Measurements from ENCODE around the gene SEC61B.
"Not testable (repeated sequence)": the region's sequence is repeated elsewhere in the genome, so short reads cannot be mapped to it uniquely, and the experiment has no call there.

SEC61B gene

DNA sequence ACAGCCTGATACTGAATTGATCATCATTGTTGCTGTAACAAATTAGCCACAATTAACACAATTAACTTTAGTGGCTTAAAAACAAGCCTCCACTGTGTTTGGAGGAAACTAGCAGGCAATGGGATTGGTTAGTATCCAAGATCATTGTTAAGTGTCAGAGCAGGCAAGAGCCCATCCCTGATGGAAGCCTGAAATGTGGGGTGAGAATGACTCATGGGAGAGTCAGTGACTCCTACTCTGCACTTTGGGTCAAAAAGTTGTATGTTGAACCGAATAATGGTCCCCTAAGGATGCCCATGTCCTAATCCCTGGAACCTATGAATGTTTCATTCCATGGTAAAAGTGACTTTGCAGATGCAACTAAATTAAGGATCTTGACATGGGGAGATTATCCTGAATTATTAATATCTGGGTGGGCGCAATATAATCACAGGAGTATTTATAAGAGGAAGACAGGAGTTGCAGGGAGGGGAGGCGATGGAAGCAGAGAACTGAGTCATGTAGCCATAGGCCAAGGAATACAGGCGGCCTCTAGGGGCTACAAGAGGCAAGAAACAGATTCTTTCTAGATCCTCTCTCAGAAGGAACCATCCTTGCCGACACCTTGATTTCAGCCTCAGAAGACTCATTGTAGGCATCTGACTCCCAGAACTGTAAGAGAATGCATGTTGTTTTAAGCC is 29.2 kb upstream of the SEC61B start:
- no peak for DNase-seq

DNA sequence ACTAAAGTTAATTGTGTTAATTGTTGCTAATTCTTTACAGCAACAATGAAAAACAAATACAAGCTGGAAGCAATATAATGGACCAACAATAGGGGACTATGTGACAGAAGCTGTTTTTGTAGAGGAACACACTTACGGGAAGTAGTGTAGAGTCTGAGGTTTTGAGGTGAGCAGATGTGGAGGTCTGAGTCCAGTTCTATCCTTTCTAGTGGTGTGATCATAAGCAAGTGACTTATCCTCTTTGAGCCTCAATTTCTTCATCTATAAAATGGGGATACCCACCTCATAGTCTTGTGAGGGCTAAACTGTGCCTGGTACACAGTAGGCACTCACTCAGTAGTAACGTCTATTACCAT is 28.6 kb upstream of the SEC61B start:
- no peak for DNase-seq

DNA sequence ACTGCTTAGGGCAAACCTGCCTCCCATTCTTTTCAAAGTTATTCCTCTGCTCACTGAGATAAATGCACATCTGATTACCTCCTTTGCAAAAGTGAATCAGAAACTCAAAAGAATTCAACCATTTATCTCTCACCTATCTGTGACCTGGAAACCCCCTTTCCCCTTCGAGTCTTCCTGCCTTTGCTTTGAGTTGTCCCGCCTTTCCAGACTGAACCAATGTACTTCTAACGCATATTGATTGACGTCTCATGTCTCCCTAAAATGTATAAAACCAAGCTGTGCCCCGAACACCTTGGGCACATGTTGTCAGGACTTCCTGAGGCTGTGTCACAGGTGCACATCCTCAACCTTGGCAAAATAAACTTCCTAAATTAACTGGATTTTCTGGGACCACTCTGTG is 25.6 kb upstream of the SEC61B start:
- not testable (repeated sequence) for DNase-seq

DNA sequence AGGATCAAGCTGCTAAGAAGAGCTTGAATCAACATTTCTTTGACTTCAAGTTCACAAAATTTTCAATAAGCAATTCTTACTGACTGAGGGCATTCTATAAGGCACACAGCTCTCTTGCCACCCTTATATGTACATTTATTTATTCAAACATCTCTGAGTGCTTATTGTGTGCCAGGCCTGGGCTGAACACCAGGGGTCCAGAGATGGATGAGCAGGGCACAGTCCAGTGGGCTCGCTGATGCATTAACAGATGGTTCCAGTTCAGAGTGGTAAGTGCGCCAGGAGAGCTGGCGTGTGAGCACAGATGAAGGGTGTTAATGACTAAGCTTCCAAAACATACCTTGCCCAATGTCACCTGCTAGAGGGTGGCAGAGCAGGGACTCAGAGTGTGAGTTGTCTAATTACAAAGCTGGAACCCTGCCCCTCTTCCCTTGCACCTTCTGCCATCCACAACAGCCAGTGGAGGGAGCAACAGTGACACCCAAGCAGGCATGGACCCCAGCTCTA is 24.9 kb upstream of the SEC61B start:
- no peak for DNase-seq

DNA sequence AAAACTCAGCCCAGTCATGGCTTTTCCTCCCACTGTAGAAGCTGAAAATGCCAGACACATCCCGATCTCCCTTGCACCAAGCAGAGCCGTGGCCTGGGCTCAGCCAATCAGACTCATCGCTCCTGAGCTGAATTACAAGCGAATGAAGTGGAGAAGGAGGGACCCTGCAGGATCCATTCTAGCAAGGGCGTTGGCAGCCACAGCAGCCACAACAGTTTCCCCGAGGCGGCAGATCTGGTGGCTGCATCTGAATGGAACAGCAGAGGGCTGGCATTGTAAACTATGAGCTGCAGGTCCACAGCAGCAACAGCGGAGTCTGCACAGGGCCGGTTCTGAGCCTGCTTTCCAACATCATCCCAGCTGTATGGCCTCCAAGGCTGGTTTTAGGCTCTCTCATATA is 24.1 kb upstream of the SEC61B start:
- peak; percentile 24 for DNase-seq

DNA sequence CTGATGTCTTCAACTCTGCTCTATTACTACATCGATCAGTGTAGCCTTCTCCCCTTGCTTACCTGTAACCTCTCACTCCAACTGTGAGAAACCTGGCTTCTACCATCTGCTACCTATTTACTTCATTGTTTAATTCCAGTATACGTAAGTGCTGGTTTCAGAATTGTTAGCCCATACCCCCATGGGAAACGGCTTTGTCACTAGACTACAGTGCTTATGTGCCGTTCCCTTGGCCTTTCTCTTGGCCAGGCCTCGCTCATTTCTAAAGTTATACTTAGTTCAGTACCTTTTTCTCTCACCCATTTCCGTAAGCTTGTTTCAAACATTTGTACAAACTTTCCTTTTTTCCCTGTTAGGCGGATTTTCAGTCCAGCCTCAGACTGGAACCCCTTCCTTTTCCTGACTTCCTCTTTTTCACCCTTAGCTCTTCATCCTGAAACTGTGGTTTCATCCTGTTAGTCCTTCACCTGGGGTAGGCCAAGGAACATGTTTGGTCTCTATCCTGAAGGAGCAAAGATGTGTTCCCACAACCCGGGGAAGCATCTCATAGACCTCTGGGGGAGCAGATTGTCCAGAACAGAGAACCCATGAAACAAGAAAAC is 22.0 kb upstream of the SEC61B start:
- DNase-seq, result peak; percentile 54

DNA sequence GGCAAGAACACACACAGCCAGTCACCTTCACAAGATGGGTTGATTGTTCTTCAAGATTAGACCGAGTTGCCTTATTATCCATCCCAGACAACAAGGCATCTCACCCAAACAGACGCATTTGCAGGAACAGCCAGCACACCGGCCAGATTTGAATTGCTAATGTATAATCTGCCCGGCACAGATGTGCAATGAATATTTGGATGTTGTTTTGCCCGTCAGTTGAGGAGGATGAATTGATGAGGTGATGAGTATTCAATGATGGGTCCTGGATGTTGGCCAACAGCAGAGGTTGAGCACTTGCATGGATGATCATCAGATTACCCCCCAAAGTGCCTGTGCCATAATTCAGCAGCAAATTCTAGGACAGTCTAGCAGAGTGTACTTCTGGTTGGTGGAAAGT is 20.5 kb upstream of the SEC61B start:
- DNase-seq, result no peak

DNA sequence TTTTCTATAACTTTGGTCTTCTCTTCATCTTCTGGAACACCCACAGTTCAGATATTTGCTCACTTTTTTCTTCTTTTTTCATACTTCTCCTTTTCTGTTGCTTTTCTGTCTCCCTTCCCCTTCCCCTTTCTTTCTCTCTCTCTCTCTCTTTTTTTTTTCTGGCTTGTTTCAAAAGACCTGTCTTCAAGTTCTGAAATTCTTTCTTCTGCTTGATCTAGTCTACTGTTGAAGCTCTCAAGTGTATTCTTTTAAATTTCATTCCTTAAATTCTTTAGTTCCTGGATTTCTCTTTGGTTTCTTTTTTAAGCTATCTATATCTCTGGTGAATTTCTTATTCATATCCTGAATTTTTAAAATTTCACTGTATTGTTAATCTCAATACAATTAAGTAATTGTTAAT is 11.5 kb upstream of the SEC61B start:
- no peak for DNase-seq

DNA sequence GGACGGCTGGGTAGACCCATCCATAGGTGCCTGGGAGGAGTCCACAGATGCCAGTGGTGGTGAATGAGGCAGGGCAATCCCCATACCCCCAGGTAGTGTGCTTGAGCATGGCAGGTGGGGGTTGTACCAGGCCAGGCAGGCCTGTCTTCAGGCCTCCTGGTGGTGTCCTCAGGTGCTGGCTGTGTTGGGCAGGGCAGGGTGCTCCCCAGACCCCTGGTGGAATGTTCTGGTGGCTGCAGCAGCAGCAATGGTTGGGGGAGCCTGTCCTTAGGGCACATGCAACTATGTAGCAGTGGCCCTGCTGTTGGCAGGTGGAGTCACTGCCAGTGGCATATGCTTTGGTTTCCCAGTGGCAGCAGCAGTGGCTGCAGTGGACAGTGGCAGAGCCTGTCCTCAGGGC is 10.3 kb upstream of the SEC61B start:
- DNase-seq, result no peak

DNA sequence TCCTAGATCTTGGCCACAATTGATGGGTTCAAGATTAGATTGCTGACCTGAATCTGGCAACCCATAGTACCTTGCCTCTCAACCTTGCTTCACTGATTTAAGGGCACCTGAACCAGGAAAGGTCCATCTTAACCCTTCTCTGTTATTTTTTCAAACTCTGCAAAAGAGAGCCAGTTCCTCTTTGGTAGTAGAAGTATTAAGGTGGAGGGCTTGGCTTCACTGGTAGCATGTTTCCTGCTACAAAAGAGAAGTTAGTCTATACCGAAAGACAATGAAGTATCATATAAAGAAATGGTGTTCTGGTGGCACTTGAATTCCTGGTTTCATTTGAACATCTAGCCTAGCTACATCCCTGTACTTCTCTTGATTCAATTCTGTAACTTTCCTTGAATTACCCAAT is 8.9 kb upstream of the SEC61B start:
- DNase-seq, result no peak

DNA sequence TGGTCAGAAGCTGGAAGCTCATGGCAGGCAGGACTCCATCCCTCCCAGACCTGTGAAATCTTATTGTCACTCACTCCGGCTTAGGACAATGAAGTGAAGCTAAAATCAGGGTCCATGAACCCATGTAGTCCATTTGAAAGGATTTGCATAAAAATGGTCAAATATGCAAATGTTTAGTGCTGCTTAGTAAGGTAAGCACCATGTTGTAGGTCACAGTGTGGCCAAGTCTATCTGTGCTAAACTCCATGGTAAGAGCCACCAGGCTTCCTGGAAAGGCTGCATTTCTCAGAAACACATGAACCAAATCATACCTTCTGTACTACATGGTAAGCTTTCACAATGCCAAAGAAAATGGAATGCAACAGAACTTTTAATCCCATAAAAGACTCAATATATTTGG is 6.0 kb upstream of the SEC61B start:
- DNase-seq, result no peak

DNA sequence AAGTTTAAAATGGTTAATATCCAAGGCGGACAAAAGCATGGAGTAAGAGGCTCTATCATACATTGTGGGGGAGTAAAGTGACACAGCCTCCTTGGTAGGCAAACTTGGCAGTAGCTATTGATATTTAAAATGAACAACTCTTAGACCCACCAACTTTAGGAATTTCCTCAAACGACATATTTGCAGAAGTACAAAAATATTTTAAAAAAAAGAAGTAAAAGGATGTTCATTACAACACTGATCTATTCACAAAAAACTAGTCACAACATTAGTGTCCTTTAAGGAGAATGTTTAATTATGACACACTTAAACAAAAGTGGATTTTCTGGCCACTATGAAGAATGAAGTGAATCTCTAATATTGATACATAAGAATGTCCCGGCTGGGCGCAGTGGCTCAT is 2.1 kb upstream of the SEC61B start:
- DNase-seq, result no peak

DNA sequence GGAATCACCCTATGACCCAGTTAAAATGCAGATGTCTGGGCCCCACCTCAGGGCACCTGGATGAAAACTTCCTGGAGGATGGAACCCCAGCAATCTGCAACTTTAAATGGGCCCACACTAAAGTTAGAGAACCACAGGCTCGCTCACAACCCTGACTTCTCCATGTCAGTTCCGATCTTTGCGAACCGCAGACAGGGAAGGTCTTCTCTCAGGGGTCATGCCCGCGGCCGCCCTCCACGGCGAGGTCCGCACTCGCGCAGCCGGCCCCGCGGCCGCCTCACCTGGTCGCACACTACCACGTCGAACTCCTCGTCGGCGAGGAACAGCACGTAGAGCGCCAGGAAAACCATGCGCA is 839 bp upstream of the SEC61B start:
- no peak for DNase-seq

DNA sequence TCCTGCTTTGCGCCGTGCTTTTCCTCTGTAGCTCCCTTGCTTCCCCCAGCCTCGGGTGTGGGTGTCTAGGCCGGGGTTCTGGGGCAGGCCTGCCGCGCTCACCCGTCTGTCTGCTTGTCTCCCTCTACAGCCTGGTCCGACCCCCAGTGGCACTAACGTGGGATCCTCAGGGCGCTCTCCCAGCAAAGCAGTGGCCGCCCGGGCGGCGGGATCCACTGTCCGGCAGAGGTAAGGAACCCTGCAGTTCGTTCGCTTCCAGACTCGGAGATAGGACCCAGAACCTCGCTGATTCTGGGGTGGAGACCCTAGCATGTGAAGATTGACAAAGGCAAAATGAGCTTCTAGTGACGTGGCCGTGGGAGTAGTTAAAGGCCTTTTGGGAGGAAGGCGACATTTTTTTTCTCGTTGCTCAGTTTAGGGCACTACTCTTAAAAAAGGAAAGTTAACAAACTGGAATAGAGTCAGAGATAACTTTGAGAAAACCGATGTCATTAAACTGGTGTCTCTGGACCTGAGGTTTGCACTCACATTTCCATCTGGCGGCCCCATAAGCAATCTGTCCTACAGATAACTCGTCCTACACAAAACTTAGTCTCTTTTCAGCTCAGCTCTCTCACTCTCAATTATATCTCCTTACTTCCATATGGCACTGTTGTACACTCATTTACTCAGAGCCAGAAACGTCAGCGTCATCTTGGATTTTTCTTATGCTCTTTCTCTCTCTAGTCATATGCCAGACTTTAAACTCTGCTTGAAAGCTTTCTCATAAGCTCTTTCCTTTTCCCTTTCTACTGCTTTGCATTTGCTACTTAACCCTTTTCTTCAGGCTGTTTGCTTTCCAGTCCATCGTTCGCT is 561 bp downstream of the SEC61B start:
- no peak for DNase-seq

DNA sequence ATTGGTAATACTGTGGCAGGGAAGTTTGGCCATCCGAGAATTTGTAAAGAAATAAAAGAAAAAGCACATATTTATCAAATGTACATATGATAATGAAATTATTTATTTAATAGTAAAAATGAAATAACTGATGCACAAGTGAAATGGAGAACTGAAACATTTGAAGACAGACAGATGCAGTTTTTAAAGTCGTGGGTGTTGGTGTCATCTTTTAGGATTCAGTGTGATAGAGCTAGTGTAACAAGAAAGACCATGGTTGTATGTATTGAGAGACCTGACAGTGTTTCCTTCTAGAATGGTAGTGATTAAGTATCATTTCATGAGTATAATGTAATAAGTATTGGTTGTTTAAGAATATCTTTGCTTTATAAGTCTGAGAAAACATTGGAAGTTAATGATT is 2.4 kb downstream of the SEC61B start:
- no peak for DNase-seq

DNA sequence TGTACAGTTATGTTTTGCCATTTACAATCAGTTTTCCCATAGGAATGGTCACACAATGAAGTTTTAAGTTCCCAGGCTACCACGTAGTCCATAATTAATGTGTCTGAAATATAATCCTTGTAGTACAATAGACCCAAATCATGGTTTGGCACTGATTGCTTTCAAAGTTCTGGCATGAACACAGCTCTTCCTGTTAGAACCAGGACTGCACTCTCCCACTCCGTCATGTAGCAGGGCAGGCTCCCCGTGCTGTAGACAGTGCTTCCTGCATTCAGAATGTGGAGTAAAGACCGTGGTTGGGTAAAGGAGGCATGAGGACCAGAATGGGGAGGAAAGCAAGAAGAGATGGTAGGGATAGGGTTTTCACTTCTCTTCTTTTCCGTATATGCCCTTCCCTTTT is 4.0 kb downstream of the SEC61B start:
- DNase-seq, result no peak

DNA sequence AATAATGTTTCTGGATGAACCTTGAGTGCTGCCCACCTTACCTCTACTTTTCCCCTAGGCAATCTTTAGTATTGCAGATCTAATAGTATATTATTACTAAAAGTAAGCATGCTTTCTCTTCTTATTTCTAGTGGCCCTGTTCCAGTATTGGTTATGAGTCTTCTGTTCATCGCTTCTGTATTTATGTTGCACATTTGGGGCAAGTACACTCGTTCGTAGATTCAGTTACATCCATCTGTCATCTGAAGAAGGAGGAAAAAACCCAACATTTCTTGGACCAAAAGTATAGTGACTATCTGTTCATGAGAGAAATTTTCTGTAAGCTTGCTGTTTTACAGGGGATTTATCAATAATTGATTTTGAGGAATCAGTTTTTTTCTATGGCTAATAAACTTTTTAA is 8.1 kb downstream of the SEC61B start:
- no peak for DNase-seq

DNA sequence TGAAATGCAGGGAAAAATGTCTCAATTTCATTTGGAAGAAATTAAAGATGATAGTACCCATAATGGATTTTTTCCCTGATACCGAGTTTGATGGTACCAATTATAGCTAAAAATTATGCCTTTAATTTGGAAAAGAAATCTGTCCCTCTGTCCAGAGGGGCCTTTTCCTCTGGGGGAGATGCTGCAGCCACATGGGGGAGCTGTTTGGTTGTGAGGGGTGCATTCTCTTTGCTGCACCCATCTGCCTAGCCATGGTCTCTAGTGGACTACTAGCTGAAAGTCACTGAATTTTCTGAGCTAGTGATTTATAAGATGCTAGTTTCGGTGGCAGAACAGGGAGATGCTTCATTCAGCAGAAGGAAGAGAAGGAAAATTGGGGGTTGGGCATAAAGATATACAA is 9.6 kb downstream of the SEC61B start:
- DNase-seq, result no peak

DNA sequence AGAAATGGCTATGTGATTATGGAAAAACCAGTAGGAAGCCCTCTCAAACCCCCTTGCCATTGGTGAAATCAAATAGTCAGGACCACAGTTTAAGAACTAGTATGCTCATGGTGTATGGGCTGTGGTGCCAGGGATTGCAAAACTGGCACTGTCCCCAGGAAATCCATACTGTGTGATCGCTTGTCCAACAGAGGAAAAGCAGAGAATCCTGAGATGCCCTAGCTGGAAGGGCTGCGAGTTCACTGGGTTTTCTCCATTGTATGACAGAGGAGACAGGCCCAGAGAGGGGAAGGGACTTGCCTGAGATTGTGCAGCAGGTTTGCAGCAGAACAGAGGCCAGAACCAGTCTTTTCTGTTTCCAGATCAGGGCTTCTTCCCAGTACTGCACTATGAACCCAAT is 12.5 kb downstream of the SEC61B start:
- DNase-seq, result no peak

DNA sequence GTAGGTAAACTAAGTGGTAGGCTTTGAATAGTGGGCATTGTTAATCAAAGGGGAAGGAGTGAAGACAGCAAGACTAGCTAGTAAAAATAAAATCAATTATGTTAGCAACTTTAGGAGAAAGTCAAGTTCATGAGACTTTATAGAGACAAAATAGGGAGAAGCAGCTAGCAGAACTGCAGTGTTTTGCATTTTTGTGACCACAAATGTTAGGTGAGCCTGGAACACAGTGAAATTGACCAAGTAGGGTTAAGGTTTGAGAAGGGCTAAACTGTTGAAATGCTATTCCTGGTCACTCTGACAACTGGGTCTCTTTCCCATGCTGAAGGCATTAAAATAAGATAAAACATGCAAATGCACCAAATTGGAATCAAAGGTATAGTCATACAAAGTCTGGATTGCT is 13.0 kb downstream of the SEC61B start:
- DNase-seq, result no peak

DNA sequence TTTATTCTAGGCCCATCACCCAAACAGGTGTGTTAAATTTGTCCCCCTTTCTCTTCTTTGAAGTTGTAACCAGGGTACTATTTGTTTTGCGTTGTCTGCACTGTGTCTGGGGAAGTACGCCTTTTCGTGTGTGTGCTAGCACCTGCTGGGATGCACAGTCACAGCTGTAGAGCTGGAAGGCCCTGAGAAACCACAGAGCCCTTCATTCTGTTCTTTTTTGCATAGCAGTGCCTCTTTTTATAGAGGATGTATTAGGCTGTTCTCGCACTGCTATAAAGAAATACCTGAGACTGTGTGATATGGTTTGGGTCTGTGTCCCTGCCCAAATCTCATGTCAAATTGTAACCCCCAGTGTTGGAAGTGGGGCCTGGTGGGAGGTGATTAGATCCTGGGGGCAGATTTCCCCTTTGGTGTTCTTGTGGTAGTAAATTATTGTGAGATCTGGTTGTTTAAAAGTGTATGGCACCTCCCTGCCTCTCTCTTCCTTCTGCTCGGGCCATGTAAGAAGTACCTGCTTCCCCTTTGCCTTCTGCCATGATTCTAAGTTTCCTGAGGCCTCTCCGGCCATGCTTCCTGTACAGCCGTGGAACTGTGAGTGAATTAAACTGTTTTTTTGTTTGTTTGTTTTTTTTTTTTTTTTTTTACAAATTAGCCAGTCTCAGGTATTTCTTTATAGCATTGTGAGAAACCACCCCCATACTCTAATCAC is 14.0 kb downstream of the SEC61B start:
- DNase-seq, result no peak

DNA sequence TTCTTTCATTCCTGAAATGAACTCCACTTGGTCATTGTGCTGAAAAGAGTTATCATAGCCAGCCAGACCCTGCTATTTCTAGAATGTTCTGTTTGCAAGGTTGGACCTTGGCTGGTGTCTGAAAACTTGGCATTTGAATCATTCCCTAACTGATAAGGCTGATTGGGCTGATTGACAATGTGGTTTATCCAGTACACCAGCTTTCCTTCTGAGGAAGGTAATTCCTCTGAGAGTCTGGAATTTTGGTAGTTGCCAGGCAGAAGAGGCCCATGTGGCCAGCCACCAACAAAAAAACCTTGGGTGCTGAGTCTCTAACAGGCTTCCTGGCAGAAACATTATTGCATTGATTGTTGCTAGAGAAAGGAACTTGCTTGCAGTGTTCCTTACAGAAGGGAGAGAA is 15.3 kb downstream of the SEC61B start:
- no peak for DNase-seq

DNA sequence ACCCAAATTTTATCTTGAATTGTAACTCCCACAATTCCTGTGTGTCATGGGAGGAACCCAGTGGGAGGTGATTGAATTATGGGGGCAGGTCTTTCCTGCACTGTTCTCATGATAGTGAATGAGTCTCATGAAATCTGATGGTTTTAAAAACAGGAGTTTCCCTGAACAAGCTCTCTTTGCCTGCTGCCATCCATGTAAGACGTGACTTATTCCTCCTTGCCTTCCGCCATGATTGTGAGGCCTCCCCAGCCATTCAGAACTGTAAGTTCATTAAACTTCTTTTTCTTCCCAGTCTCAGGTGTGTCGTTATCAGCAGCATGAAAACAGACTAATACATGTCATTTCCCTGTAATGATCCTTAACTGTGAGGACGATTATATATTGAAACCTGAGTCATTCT is 15.8 kb downstream of the SEC61B start:
- not testable (repeated sequence) for DNase-seq

DNA sequence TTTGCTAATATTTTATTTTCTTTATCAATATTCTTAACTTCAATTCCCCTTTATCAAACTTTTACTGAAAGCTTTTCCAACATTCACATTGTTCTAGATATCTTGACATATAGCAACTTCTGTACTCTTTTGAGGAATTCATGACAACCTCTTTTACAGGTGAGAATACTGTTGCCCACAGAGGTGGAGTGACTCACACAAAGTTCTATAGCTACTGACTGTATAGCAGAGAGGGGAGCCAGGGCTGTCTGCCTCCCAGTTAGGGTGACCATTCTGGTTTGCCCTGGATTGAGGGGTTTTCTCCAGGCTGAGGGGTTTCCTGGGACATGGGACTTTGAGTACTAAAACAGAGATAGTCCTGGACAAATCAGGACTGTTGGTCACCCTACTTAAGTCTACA is 16.2 kb downstream of the SEC61B start:
- DNase-seq, result no peak
